IMR-90 (cell line): ENCODE data around the gene CDC5L. TPM values are rescaled to one million over a fixed set of nuclear protein-coding genes. Genes with fewer than 3 reads are reported as not detected.

ENCODE experiments used
- ATAC-seq: fragments of 200-7000 bp; cut with Tn5 transposase; 2 replicates; pipeline ENCODE4 v1.9.1; 2020; ENCODE audit warnings: low read depth, mild to moderate bottlenecking, moderate library complexity
- BruUV-seq: library from RNA; stranded (reverse); fragments of 400-500 nt; replicated peaks from 2 replicates; lab custom pipeline; 2021; lab: Mats Ljungman, UMichigan
- CTCF ChIA-PET: fragments of 300-600 bp; formaldehyde crosslinking; extraction: SDS; loops from one replicate; lab custom pipeline; 2021; ENCODE audit warnings: antibody characterized with exemption; lab: Yijun Ruan, JAX
- POLR2A ChIA-PET: fragments of 300-600 bp; sonication (Branson Sonifier 250); formaldehyde crosslinking; loops from one replicate; lab custom pipeline; 2022; ENCODE audit warnings: antibody characterized with exemption; ENCODE audit not compliant: unreplicated experiment; lab: Charles Lee
- DNase-seq: peaks from one replicate; pipeline ENCODE4 v3.0.0; 2013
- H2AFZ ChIP-seq: replicated peaks from 2 replicates; pipeline ENCODE3; 2013; ENCODE audit warnings: low read length, mild to moderate bottlenecking; ENCODE audit not compliant: poor library complexity
- H2AK5ac ChIP-seq: 2 replicates; pipeline ENCODE4 v1.6.1; 2013; ENCODE audit warnings: low read depth, low read length, inconsistent platforms
- H2AK9ac ChIP-seq: replicated peaks from 2 replicates; pipeline ENCODE3; 2013; ENCODE audit warnings: mild to moderate bottlenecking, low read depth, low read length, moderate library complexity; ENCODE audit not compliant: poor library complexity
- H2BK120ac ChIP-seq: 2 replicates; pipeline ENCODE4 v1.6.1; 2013; ENCODE audit warnings: low read depth, low read length, inconsistent platforms
- H2BK15ac ChIP-seq: 3 replicates; pipeline ENCODE4 v1.6.1; 2013; ENCODE audit warnings: low read depth, low read length, inconsistent platforms
- H2BK20ac ChIP-seq: 2 replicates; pipeline ENCODE4 v1.6.1; 2013; ENCODE audit warnings: low read depth, mild to moderate bottlenecking, inconsistent platforms, low read length, moderate library complexity
- H2BK5ac ChIP-seq: 2 replicates; pipeline ENCODE4 v1.6.1; 2013; ENCODE audit warnings: mild to moderate bottlenecking, low read depth, low read length, inconsistent platforms; ENCODE audit not compliant: poor library complexity, severe bottlenecking
- H3K14ac ChIP-seq: replicated peaks from 2 replicates; pipeline ENCODE4 v1.6.1; 2013; ENCODE audit warnings: low read depth, low read length, inconsistent platforms
- H3K18ac ChIP-seq: 2 replicates; pipeline ENCODE4 v1.6.1; 2013; ENCODE audit warnings: low read depth, low read length, control low read depth
- H3K23ac ChIP-seq: 2 replicates; pipeline ENCODE4 v1.6.1; 2013; ENCODE audit warnings: low read depth, low read length, inconsistent platforms
- H3K27ac ChIP-seq: 2 replicates; pipeline ENCODE4 v1.5.1; 2013; ENCODE audit warnings: mild to moderate bottlenecking, control low read depth, low read length; ENCODE audit not compliant: insufficient read depth
- H3K27me3 ChIP-seq: 2 replicates; pipeline ENCODE4 v1.6.1; 2013; ENCODE audit warnings: low read length; ENCODE audit not compliant: control insufficient read depth, insufficient read depth
- H3K36me3 ChIP-seq: 2 replicates; pipeline ENCODE4 v1.6.1; 2013; ENCODE audit warnings: low read length, mixed read lengths; ENCODE audit not compliant: control insufficient read depth, insufficient read depth
- H3K4ac ChIP-seq: 2 replicates; pipeline ENCODE4 v1.6.1; 2013; ENCODE audit warnings: low read depth, low read length, inconsistent platforms
- H3K4me1 ChIP-seq: 2 replicates; pipeline ENCODE4 v1.6.1; 2013; ENCODE audit warnings: low read length, mixed read lengths; ENCODE audit not compliant: control insufficient read depth, insufficient read depth
- H3K4me2 ChIP-seq: 2 replicates; pipeline ENCODE4 v1.6.1; 2013; ENCODE audit warnings: low read depth, mild to moderate bottlenecking, control low read depth, low read length, moderate library complexity
- H3K4me3 ChIP-seq: 2 replicates; pipeline ENCODE4 v1.5.1; 2013; ENCODE audit warnings: low read depth, mild to moderate bottlenecking, control low read depth, low read length, moderate library complexity; ENCODE audit not compliant: insufficient read depth
- H3K56ac ChIP-seq: 2 replicates; pipeline ENCODE4 v1.6.1; 2013; ENCODE audit warnings: low read length, inconsistent platforms; ENCODE audit not compliant: insufficient read depth; ENCODE audit errors: extremely low read depth
- H3K79me1 ChIP-seq, 2 experiments: 2 replicates each; pipeline ENCODE4 v1.6.1; 2013; ENCODE audit warnings: low read length in 2 of 2, inconsistent platforms in 1 of 2, low read depth in 1 of 2
- H3K9ac ChIP-seq: 2 replicates; pipeline ENCODE4 v1.6.1; 2013; ENCODE audit warnings: low read depth, low read length, control low read depth
- H3K9me1 ChIP-seq: 2 replicates; pipeline ENCODE4 v1.6.1; 2013; ENCODE audit warnings: low read length, inconsistent platforms; ENCODE audit not compliant: insufficient read depth
- H3K9me3 ChIP-seq: 2 replicates; pipeline ENCODE4 v1.6.1; 2013; ENCODE audit warnings: low read length; ENCODE audit not compliant: control insufficient read depth, insufficient read depth
- H4K20me1 ChIP-seq: 2 replicates; pipeline ENCODE4 v1.6.1; 2013; ENCODE audit warnings: low read length, inconsistent platforms; ENCODE audit not compliant: insufficient read depth
- H4K5ac ChIP-seq: 2 replicates; pipeline ENCODE4 v1.6.1; 2013; ENCODE audit warnings: mild to moderate bottlenecking, low read depth, low read length, control low read depth
- H4K8ac ChIP-seq, 2 experiments: 2 replicates each; pipeline ENCODE4 v1.6.1; 2013; ENCODE audit warnings: low read depth in 2 of 2, low read length in 2 of 2, control low read depth in 1 of 2, inconsistent platforms in 1 of 2
- H4K91ac ChIP-seq: 2 replicates; pipeline ENCODE4 v1.6.1; 2013; ENCODE audit warnings: low read depth, low read length, inconsistent platforms; ENCODE audit not compliant: insufficient read depth
- CHD1 ChIP-seq: IDR thresholded peaks from 2 replicates; pipeline ENCODE4 v1.6.1; 2012; ENCODE audit warnings: low read depth, low read length, improper control_type of control experiment
- ELK1 ChIP-seq: fragments of 150-350 bp; IDR thresholded peaks from 2 replicates; pipeline ENCODE4 v1.6.1; 2016; ENCODE audit warnings: low read depth, mild to moderate bottlenecking, low read length, moderate library complexity, borderline replicate concordance
- FOS ChIP-seq: fragments of 150-350 bp; IDR thresholded peaks from 2 replicates; pipeline ENCODE4 v1.6.1; 2016; ENCODE audit warnings: low read depth, low read length
- MAZ ChIP-seq: IDR thresholded peaks from 2 replicates; pipeline ENCODE4 v1.6.1; 2012; ENCODE audit warnings: low read depth, mild to moderate bottlenecking, low read length, improper control_type of control experiment, moderate library complexity, borderline replicate concordance
- MXI1 ChIP-seq: IDR thresholded peaks from 2 replicates; pipeline ENCODE4 v1.6.1; 2012; ENCODE audit warnings: low read depth, mild to moderate bottlenecking, low read length, moderate library complexity, borderline replicate concordance
- NFE2L2 ChIP-seq: fragments of 150-350 bp; IDR thresholded peaks from 2 replicates; pipeline ENCODE4 v1.6.1; 2016; ENCODE audit warnings: low read depth, mild to moderate bottlenecking, low read length
- RAD21 ChIP-seq: IDR thresholded peaks from 2 replicates; pipeline ENCODE4 v1.6.1; 2012; ENCODE audit warnings: low read length, improper control_type of control experiment
- RCOR1 ChIP-seq: IDR thresholded peaks from 2 replicates; pipeline ENCODE4 v1.6.1; 2012; ENCODE audit warnings: mild to moderate bottlenecking, low read length, improper control_type of control experiment; ENCODE audit not compliant: insufficient replicate concordance
- RFX5 ChIP-seq: IDR thresholded peaks from 2 replicates; pipeline ENCODE4 v1.8.0; 2012; ENCODE audit warnings: low read depth, mild to moderate bottlenecking, low read length, moderate library complexity
- WGBS, 2 experiments: methylation state at CpG; one replicate each; pipeline versions ENCODE4 v1.1.5 to v1.1.7; 2013; ENCODE audit warnings: missing lambda C conversion rate in 2 of 2; ENCODE audit not compliant: insufficient read length in 1 of 2; ENCODE audit errors: extremely low coverage in 2 of 2; 5-methylcytosine and 5-hydroxymethylcytosine counted together
- dilution Hi-C: fragments of 300-500 bp; cut with HindIII; formaldehyde crosslinking; loops from one replicate; pipeline ENCODE4 v1.14.3; 2018; ENCODE audit warnings: low sequenced_read_pairs; ENCODE audit not compliant: unreplicated experiment
- in situ Hi-C: fragments of 300-500 bp; cut with MboI; formaldehyde crosslinking; loops from 3 replicates; pipeline ENCODE4 v1.14.3; 2019; ENCODE audit warnings: low sequenced_read_pairs, inconsistent platforms, mixed read lengths
- intact Hi-C: fragments of 100-400 bp; cut with micrococcal nuclease; formaldehyde crosslinking; loops from 2 replicates; pipeline ENCODE4 v1.10.0; 2022
- polyA plus RNA-seq, 3 experiments: library from polyadenylated mRNA; depleted of rRNA; stranded (reverse); fragments of >200 nt; gene quantifications; 2 replicates each; pipeline ENCODE4 v1.2.3, GENCODE V29; 2012; ENCODE audit warnings: low replicate concordance in 1 of 3
- total RNA-seq: library from RNA; depleted of rRNA; stranded (reverse); fragments of >200 nt; gene quantifications from 2 replicates; pipeline ENCODE4 v1.2.3, GENCODE V29; 2012

CDC5L gene
- total and polyA plus RNA-seq, 2 of the 4 experiments (the other 2 are of a cell fraction), result 9.9 to 17.7 TPM

GRCh38 chr6:44425951-44426350, 38.4 kb downstream of the CDC5L start:
- TF ChIP-seq RAD21, result no peak
- no peak for TF ChIP-seq FOS
- no peak for TF ChIP-seq MAZ
- TF ChIP-seq MXI1, result no peak
- no peak for TF ChIP-seq NFE2L2
- no peak for TF ChIP-seq CHD1
- TF ChIP-seq RFX5, result no peak
- TF ChIP-seq RCOR1, result no peak
- no peak for TF ChIP-seq ELK1
- BruUV-seq, result no TSS peak
- no CpG with 5 or more reads among the region's 6 CpGs for WGBS, 2 experiments
- in situ Hi-C loops, result no loop called here
- peaks cover 3 to 10% of the 10 kb centered on the region in 2 experiments; a peak in 3 of 4 replicates for H3K79me1 ChIP-seq
- H3K9me3 ChIP-seq, result no peaks in the 10 kb centered on the region
- no peaks in the 10 kb centered on the region for H3K27me3 ChIP-seq
- no peak overlapping the region for H3K56ac ChIP-seq
- H4K5ac ChIP-seq, result no peak overlapping the region
- H3K18ac ChIP-seq, result no peak overlapping the region
- no peak overlapping the region for H2AK9ac ChIP-seq
- DNase-seq, result no peak
- H2BK120ac ChIP-seq, result no peak overlapping the region
- no peak overlapping the region for H2AK5ac ChIP-seq
- H2BK15ac ChIP-seq, result no peak overlapping the region
- no peak overlapping the region for H3K14ac ChIP-seq
- H3K4me3 ChIP-seq, result no peak overlapping the region
- POLR2A ChIA-PET, result no interaction called here
- dilution Hi-C loops, result no loop called here
- intact Hi-C loops, result no loop called here
- H3K4ac ChIP-seq, result no peak overlapping the region
- H4K8ac ChIP-seq, result no peak overlapping the region
- no peak overlapping the region for H2BK5ac ChIP-seq
- H3K23ac ChIP-seq, result no peak overlapping the region
- H3K9ac ChIP-seq, result no peak overlapping the region
- no peak overlapping the region for H3K4me2 ChIP-seq
- H4K20me1 ChIP-seq, result no peaks in the 10 kb centered on the region; the same call in 1 of the 2 replicates
- H3K9me1 ChIP-seq, result no peaks in the 10 kb centered on the region
- H3K27ac ChIP-seq, result no peak overlapping the region
- peaks cover 12% of the 10 kb centered on the region for H3K36me3 ChIP-seq
- no peak for ATAC-seq
- H4K91ac ChIP-seq, result no peak overlapping the region
- no peak overlapping the region for H2BK20ac ChIP-seq
- no peak overlapping the region for H2AFZ ChIP-seq
- CTCF ChIA-PET, result no interaction called here
- peaks cover 2% of the 10 kb centered on the region; the same call in 1 of the 2 replicates for H3K4me1 ChIP-seq
